ENCODE measurements around the gene WDR35.

Gene WDR35

DNA sequence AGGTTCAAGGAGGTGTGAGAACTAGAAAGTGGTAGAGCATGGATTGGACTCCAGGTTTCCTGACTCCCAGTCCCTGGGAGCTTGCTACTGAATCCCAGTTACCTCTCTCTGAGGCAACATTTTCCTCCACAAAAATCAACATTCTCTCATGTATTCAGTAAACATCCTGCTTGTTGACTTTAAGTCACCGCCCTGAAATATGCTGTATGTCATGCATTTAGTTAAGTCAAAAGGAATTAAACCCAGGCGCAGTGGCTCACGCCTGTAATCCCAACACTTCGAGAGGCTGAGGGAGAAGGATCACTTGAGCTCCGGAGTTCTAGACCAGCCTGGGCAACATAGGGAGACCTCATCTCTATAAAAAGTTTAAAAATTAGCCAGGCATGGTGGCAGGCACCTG lies 18.8 kb upstream of the WDR35 start:
- DNase-seq, result no peak

DNA sequence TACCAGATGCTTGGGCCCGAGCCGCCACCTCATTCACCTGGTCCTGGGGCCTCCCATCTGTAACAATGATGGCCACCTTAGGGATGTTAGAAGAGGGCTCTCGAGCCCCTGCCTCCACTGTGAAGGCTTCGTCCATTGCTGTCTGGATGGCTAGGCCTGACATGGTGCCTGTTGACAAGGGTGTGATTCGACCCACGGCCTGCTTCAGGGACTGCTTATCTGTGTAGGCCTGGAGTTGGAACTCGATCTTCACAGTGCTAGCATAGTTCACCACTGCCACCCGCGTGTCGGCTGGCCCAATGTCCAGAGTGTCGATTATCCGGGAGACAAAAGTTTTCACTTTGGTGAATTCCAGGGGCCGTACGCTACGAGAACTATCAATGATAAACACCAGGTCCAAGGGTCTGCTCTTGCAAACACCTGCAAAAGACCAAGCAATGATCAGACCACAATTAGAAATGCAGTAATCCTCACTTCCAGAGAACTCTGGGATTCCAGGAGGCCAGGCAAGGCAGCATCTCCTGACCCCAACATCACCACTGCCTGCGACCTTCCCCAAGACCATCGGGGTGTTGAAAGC lies 16.1 kb upstream of the WDR35 start:
- no peak for DNase-seq

DNA sequence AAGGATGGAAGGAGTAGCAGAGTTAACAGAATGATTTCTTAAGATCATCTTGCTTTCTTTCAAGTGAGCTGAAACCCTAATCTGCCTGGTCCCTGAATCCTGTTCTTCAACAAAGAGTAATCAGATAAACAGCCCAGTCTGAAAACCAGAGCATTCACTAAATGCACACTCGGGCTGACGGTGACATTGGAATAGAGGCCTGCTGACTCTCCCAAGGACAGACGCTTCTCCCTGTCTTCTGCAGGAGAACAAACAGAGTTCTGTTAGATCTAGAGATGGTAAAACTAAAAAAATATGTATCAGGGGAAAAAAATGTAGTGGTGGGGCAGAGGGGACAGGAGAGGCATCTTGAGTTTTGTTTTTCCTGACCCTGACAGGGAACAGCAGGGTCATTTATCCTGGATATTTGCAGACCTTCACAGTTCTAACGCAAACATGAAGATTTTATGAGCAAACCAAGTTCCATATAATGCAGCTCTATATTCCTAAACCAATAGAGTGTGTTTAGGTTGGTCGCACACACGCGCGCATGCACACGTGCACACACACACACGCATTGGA lies 15.2 kb upstream of the WDR35 start:
- no peak for DNase-seq

DNA sequence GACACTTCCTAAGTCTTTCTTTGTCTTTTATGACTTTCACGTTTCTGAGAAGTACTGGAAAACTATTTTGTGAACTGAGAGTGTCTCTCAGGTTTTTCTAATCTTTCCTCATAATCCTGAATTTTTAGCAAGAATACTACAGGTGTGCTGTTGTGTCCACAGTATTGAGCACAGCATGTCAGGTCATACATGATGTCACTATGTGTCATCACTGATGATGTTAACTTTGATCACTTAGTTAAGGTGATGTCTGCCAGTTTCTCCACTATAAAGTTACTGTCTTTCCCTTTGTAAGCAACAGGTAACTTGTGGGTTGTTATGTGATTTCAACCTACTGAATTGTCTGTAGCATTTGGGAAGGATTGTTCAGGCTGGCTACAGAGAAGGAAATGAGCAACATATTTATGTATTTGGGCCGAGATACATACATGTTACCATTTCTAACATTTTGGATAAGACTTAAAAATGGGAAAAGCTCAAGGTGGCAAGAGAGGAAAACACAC lies 11.5 kb upstream of the WDR35 start:
- no peak for DNase-seq

DNA sequence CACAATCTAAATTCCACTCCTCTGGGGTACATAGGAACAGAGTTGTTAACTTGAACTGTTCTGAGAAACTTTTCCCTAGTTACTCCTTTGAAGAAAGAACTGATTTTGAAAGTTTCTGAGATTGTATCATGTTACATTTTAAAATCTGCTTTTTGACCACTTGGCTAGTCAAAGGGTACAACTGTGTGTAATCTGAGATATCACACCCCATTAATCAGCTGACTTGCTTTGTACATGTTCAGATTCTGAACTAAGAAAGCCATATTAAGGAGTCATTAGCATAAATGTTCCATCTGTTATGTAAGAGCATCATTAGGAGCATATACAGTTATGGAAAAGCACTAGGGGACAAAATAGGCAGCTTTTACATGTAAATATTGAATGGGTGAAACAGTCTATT lies 3.8 kb upstream of the WDR35 start:
- DNase-seq, result no peak

DNA sequence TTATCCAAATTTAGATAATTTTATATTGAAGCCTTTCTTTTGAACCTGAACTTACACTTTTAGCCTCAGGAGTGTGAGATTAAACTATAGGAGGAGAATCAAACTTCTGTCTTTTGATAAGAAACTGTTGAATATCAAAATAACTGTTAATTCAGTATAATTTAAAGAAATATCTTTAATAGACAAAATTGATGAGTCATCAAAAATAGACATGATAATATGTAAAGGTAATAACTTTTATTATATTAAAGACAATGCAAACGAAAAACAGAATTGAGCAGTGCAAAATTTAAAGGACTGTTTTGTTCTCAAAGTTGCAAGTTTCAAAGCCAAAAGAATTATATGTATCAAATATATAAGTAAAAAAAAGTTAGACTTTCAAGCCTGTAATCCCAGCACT lies 2.0 kb upstream of the WDR35 start:
- DNase-seq, result no peak

DNA sequence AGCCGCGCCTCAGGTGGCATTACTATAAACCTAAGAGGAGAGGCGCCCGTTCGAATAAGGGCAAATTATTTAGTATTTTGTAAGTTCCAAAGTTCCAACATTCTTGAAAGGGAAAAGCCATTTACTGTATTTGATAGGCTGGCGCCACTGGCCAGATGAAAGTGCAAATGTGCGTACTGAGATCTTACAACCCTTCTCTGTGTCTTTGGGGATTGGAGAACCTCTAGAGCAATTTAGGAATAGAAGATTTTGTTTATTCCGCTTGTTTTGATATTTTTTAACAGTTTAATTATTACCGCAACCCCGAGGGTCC lies 467 bp upstream of the WDR35 start:
- no peak for DNase-seq

DNA sequence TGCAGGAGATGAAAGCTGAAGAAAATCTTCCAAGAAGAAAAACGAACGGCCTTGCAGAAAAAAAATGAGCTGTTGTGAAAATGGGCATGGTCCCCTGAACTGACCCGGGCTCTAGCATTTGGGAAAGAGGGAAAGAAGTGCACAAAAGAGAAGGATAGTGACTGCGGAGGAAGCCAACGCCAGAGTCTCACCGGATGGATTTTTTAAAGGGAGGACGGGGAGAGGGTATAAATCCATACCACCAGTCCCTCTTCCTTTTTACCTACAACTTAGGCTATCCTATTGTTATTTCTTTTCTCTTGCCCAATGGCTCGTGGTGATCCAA lies 601 bp downstream of the WDR35 start:
- no peak for DNase-seq

DNA sequence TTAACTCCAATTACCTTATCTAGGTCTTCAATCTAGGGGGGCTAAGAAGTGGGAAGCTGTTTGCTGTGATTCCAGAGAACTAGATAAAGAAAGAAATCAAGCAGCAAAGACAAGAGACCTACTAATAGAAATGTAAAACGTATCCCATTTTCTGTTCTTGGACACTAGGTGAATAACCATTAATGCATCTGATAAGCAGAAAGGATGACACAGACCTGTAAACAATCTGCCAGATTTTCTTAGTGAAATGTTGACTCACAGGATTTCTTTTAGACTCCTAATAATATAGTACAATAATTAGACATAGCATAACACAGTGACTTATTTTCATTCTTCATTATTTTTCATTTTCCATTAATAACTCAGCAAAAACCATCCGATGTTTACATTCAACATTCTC lies 1.3 kb downstream of the WDR35 start:
- no peak for DNase-seq

DNA sequence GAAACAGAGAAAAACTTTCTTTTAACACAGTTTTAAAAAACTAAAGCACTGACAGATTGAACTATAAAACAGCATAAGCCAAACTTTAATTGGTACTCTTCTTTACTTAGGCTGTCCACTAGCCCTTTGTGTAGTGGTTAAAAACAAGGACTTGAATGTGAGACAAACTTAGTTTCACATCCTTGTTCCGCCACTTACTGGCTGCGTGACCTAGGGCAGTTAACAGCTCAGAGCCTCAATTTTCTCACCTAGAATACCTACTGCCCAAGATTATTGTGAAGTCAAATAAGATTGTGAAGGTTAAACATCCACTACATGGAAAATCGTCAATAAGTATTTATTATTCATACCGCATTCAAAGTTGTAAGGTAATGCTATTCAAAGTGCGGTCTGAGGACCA lies 2.0 kb downstream of the WDR35 start:
- DNase-seq, result no peak

DNA sequence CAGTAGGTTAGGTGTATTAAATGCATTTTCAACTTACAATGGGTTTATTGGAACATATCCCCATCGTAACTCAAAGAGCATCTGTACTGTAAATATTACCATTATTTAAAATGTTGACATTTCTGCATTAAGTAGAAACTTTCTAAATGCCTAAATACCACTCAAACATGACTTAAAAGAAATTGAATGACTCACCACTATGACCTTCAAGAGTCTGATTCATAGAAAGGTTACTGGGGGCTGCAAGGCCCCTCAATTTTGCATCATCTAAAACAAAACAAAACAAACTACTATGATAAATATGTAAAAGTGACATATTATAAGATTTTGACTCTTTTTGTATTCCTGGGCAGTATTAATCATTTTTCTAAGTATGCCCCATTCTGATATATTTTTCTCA lies 7.6 kb downstream of the WDR35 start:
- no peak for DNase-seq

DNA sequence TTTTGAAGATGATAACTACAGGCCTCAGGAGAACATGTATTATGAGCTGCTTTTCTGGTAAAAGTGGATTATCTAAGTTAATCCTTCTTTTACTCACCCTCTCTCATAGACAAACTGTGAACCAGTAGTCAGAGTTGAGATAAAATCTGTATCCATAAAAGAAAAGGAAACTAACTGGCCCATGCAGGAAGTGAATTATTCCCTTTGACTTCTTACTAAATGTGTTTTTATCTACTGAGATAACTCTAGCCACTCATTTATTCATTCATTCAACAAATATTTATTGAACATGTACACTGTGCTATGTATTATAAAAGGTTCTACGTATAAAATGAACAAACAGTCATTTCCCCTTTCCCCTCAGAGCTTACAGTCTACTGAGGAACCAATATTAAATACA lies 10.0 kb downstream of the WDR35 start:
- no peak for DNase-seq

DNA sequence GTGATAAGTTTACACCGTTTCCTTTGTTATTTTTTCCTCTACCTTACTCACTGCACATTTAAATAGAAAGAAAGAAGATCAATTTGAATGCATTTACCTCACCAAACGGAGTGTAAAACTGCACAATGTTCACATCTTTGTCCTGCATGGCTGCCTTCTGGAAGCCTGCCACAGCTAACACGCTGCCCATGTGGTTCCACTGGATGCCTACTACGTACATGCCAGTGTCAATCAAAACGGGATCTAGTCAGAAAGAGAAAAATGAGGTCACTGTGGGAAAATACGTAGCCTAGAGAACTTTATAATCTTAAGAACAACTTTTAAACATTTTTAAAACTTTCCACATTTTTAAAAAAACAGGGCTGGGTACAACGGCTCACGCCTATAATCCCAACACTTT lies 16.4 kb downstream of the WDR35 start:
- DNase-seq, result no peak

DNA sequence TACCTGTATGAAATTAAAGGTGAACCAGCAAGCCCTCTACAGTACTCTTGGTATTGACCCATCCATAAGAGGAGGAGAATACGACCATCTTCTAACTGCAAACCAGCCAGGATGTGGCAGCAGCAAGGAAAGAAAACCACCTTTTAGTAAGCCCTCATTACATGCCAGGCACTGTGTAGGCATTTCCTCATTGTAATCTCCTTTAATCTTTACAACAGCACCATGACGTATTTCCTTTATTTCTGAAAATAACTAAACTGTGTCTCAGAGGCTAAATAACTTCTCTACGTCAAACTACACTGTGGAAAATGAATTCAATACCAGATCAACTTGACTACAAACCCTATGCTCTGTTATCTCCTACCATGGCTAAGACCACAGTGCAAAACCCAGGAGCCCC lies 18.2 kb downstream of the WDR35 start:
- no peak for DNase-seq

DNA sequence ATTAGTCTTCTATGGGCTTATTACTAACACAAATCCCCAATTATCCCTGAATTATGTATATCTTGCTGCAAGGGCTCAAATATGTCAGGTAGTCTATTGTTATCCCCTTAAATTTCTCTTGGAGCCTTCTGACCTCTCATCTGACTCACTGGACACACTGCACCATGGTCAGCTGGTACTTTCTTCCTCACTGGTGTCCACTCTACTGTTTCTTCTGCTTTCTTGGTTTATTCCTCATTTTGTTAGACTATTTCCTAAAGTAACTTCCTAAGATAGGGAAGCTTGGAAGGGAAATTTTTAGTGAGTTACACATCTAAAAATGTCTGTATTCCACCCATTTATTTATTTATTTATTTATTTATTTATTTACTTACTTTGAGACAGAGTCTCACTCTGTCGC lies 26.5 kb downstream of the WDR35 start:
- DNase-seq, result no peak

DNA sequence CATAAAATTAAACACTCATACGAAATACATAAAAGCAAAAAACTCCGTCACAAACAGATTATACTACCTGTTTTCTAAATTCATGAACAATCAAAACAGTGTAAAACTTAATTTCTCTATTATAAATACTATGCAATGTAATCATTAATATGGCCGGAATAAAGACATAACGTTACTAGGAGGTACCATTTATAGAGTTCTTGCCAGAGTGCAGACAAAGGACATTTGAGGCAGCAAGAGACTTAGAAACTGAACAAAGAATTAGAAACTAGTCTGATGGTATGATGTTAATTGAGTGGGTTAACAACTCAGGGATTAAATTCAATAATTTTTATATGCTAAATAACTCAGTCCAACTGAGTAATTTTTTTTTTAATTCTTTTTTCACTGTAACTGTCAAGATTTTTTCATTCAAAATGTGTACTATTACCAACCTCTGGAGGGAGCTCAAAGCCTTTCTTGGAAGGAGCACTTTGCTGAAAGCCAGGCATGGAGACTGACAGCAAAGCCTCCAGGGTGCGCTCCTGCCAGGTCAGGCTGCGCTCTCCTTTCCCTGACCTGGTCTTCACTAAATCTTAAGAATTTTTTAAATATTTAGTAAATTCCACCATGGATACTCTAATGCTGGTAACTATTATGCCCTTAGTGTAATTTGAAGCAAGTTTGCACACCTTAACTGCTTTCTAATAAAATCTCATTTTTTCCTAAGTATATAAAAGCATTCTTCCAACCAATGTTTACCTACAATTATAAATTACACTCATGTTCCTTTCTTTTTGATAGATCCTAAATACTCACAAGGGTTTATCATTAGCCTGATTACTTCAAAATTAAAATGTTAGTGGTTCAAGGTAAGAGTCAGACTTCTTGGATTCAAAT lies 34.1 kb downstream of the WDR35 start:
- peak; percentile 23 to 45 for DNase-seq

DNA sequence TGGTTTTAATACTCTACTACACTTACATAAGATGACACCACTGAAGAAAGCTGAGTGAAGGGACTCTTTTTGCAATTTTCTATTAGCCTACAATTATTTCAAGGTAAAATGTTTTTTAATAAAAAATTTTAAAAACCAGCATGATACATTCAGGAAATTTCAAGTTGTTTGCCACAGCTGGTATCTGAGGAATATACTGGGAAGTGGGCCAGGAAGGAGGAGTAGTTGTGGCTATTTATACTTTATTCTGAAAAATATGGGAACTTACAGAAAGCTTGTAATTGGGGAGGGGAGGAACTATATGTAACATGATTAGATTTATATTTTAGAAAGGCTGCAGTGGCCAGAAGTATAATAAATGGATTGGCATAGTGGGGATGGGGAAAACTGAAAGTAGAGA lies 40.8 kb downstream of the WDR35 start:
- no peak for DNase-seq

DNA sequence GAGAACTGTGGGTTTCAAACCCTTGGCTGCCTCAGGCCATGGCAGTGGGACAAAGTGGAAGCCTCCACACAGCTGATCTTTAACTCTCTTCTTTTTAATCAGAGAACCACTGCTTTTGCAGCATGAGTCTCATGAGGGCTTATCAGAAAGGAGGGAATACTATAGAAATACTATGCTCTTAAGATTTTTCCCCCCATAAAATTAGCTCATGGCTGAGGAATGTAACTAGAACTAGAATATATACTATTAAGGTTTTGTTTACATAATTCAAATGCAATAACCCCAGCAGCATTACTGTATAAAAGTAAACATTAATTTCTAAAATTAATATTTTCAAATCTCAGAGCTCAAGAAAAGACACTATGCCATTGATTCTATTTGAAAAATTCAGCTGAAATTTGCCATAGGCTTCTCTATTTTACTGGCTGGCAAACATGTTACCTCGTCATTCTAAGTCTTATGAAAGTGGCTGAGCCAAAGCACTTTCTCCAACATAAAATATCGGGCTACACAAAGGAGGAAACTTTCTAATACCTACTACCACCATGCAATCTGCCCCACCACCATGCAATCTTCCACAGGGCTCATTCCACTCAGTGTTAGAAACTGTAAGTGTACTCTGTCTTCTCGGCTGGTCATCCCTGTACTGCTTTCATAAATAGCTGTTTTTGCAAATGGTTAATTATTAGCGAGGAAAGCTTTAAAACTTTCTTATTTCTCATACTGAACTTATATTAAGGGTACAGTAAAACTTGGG lies 42.5 kb downstream of the WDR35 start:
- DNase-seq, result no peak

DNA sequence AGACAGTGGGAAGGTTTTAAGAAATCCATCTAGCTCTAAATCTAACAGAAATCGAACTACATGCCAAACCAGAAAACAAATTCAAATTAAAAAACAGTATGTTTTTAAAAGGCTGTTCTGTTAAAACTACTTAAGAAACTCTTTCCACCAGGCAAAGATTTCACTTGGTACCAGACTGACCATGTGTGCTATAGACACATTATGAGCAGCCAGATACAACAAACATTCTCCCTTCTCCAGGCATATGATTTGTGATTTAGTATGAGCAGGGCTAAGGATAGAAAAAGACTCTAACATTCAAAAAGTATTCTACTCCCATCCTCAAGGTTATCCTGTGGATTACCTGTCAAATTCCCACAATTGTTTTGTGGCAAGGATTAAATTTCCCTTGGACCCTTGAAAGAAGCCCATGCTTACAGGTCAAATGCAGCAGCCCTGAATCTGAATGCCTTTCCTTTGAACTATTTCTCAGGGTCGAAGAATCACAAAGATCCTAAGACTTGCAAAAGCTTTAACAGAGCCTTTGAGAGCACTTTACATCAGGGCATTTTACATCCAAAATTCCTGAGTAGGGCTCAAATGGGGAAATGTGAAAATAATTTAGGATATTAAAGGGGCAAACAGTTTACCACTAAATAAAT lies 45.6 kb downstream of the WDR35 start:
- DNase-seq, result no peak

DNA sequence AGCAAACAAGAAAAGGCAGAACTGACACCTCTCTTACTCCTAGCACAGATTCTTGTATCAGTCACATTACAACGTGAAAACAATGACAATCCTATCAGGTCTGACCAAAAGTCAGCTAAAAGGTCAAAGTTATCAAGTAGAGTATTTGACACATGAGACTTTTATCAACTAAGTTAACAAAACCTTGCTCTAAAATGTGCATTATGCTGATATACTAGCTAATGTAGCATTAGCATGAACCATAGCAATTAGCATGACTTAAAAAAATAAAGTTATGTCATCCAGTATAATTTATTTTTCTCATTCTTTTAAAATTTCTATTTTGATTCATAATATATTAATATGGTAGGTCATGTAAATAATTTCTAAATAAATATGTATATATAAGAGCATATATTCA lies 46.7 kb downstream of the WDR35 start:
- DNase-seq, result no peak

DNA sequence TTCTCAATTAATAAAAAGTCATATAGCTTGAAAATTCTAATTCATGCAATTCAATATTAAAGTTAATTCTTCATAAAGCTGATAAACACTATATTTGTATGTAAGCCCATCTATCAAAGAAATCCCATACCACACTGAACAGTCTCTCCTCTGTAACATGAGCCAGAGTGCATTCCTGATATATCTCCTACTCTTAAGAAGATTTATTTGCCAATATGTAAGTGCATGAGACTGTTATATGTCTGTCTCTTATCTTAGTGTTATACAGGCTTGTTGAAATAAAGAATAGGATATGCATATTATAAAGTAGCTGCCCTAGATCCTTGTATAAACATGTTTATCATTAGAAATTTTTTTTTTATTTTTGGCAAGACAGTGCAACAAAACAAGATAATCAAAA lies 47.7 kb downstream of the WDR35 start:
- no peak for DNase-seq

DNA sequence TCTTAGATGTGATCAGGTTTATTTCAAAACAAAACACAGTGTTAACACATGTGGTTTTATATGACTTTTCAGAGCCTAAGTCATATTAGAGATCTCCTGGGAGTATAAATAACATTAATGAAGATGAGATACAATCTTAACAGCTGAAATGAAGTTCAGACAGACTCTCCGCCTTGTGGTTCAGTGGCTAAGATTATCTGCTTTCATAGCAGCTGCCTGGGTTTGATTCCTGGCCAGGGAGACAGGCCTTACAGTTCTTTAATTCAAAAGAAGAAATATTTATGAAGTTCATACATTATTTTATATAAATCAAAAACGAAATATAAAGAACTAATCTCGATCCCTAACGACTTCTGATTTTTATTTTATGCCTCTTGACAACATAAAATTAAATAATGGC lies 52.9 kb downstream of the WDR35 start:
- no peak for DNase-seq

DNA sequence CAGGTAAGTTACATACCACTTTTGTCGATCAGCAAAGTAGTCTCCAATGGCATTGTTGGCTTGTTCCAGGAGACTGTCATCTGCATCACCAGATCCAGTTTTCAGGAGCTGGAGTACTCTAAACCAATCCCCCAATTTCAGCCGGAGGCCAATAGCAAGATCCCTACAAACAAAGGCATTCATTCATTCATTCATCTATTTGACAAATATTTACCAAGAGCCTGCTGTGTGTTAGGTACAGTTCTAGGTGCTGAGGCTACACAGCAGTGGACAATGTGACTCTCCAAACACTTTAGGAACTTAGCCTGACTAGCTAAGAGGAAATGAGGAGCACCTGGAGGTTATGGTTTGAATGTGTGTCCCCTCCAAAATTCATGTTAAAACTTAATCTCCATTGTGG lies 53.7 kb downstream of the WDR35 start:
- no peak for DNase-seq
